Gastrocnemius medialis (tissue), 4 donors: ENCODE measurements around the gene CEP112. TPM values are rescaled to one million over a fixed set of nuclear protein-coding genes. Genes with fewer than 3 reads are reported as not detected.

Source experiments
- ATAC-seq, 2 donors: fragments of 150-250 bp; one replicate each; pipeline ENCODE4 v1.9.1; 2016
- DNase-seq, 2 donors: peaks; one replicate each; pipeline ENCODE4 v3.0.0-alpha.2; 2019
- H3K27ac ChIP-seq, 4 donors: fragments of 200-600 bp; sonication (generic); 1 replicate in 1 of 4; 2 replicates in 3 of 4; pipeline ENCODE4 v1.5.1; 2016 to 2018; ENCODE audit warnings: mild to moderate bottlenecking in 2 of 4, moderate library complexity in 1 of 4
- H3K27me3 ChIP-seq, 3 donors: fragments of 200-600 bp; sonication (generic) in 2 of 3; 1 replicate in 1 of 3; 2 replicates in 2 of 3; pipeline versions ENCODE4 v1.5.1 to v1.6.0; 2016 to 2019; ENCODE audit warnings: mild to moderate bottlenecking in 1 of 3, moderate library complexity in 1 of 3
- H3K36me3 ChIP-seq, 2 donors: fragments of 200-600 bp; sonication (generic) in 1 of 2; one replicate each; pipeline ENCODE4 v1.5.1; 2017 to 2018
- H3K4me1 ChIP-seq, 2 donors: fragments of 200-600 bp; sonication (generic) in 1 of 2; one replicate each; pipeline ENCODE4 v1.5.1; 2016 to 2017; ENCODE audit warnings: mild to moderate bottlenecking in 2 of 2
- H3K4me3 ChIP-seq, 4 donors: fragments of 200-600 bp; sonication (generic) in 3 of 4; 1 replicate in 1 of 4; 2 replicates in 3 of 4; pipeline ENCODE4 v1.5.1; 2016 to 2019; ENCODE audit warnings: mild to moderate bottlenecking in 2 of 4
- H3K9me3 ChIP-seq, 3 donors: fragments of 200-600 bp; sonication (generic) in 2 of 3; 1 replicate in 1 of 3; 2 replicates in 2 of 3; pipeline ENCODE4 v1.5.1; 2016 to 2019
- CTCF ChIP-seq, 5 experiments: fragments of 450-650 bp in 3 of 5; fragments of 200-600 bp in 2 of 5; sonication (generic) in 2 of 5; IDR thresholded peaks in 4 of 5; conservative IDR thresholded peaks in 1 of 5; 1 replicate in 4 of 5; 2 replicates in 1 of 5; pipeline ENCODE4 v1.5.1; 2016 to 2019; ENCODE audit warnings: antibody characterized with exemption in 5 of 5, mild to moderate bottlenecking in 3 of 5, moderate library complexity in 3 of 5
- POLR2A ChIP-seq, 2 donors: fragments of 450-650 bp; IDR thresholded peaks; one replicate each; pipeline ENCODE4 v1.6.1; 2017; ENCODE audit warnings: antibody characterized with exemption in 2 of 2, mild to moderate bottlenecking in 2 of 2, moderate library complexity in 2 of 2
- in situ Hi-C, 4 donors: fragments of 200-750 bp; cut with MboI; loops; one replicate each; pipeline versions ENCODE4 v1.15.0 to v1.8.0; 2017; ENCODE audit warnings: low sequenced_read_pairs in 4 of 4
- intact Hi-C: fragments of 100-400 bp; cut with DNase I; formaldehyde crosslinking; loops from one replicate; pipeline ENCODE4 v1.15.1; 2023; ENCODE audit warnings: low total_unique reads
- total RNA-seq, 4 donors: library from RNA; depleted of rRNA; stranded (reverse); fragments of >200 nt; gene quantifications; one replicate each; pipeline versions ENCODE4 v1.1.0 to v1.2.3, GENCODE V29; 2016

The CEP112 gene
- total RNA-seq, 4 donors from 2014 or later = 6.1 to 8.7 (median 7.1) TPM

- ATAC-seq (no peak), DNase-seq (no peak)
- Histone ChIP-seq H3K4me3 (no peak overlapping the region), H3K4me1 (peaks cover 0 to 4% of the 10 kb centered on the region in 2 donors), H3K36me3 (peaks cover 2 to 23% of the 10 kb centered on the region in 2 donors), H3K9me3 (no peaks in the 10 kb centered on the region), H3K27ac (no peak overlapping the region), H3K27me3 (no peaks in the 10 kb centered on the region)
- TF ChIP-seq CTCF (IDR thresholded peaks at IDR 0.05 in 4 of 5, conservative IDR thresholded peaks at IDR 0.05 in 1 of 5) = no peak
- no peak for TF ChIP-seq POLR2A (IDR thresholded peaks at IDR 0.05)
- intact Hi-C loops (no loop called here), in situ Hi-C loops (no loop called here)
Measured at GRCh38 chr17:66184392-66184791, 7.5 kb downstream of the CEP112 start.

- no peak overlapping the region for H3K27ac ChIP-seq
- DNase-seq (no peak), ATAC-seq (no peak)
- no peak overlapping the region for H3K4me3 ChIP-seq
- no peaks in the 10 kb centered on the region for H3K27me3 ChIP-seq
- in situ Hi-C loops = no loop called here
- intact Hi-C loops = no loop called here
- TF ChIP-seq POLR2A (IDR thresholded peaks at IDR 0.05) = no peak
- TF ChIP-seq CTCF (IDR thresholded peaks at IDR 0.05 in 4 of 5, conservative IDR thresholded peaks at IDR 0.05 in 1 of 5) = no peak
- H3K9me3 ChIP-seq = no peaks in the 10 kb centered on the region
- peaks cover 2 to 23% of the 10 kb centered on the region in 2 donors for H3K36me3 ChIP-seq
- no peaks in the 10 kb centered on the region for H3K4me1 ChIP-seq
Measured at GRCh38 chr17:66183529-66183928, 8.4 kb downstream of the CEP112 start.

- no peak for DNase-seq
- H3K9me3 ChIP-seq = no peaks in the 10 kb centered on the region
Measured at GRCh38 chr17:66178642-66179041, 13.3 kb downstream of the CEP112 start.

GRCh38 chr17:66177048-66177447, 14.9 kb downstream of the CEP112 start:
- H3K36me3 ChIP-seq = peaks cover 1 to 16% of the 10 kb centered on the region in 2 donors
- peaks cover 6% of the 10 kb centered on the region in 2 donors for H3K4me1 ChIP-seq
- no peak overlapping the region for H3K4me3 ChIP-seq
- ATAC-seq (no peak), DNase-seq (no peak)
- TF ChIP-seq CTCF (IDR thresholded peaks at IDR 0.05 in 4 of 5, conservative IDR thresholded peaks at IDR 0.05 in 1 of 5) (no peak), POLR2A (IDR thresholded peaks at IDR 0.05) (no peak)
- H3K9me3 ChIP-seq = no peaks in the 10 kb centered on the region
- intact Hi-C loops (no loop called here), in situ Hi-C loops (no loop called here)
- H3K27ac ChIP-seq = no peak overlapping the region
- H3K27me3 ChIP-seq = no peaks in the 10 kb centered on the region

More at GRCh38 chr17:66178642-66179041, 13.3 kb downstream of the CEP112 start:
- no peaks in the 10 kb centered on the region for H3K4me1 ChIP-seq
- H3K36me3 ChIP-seq = peaks cover 2 to 23% of the 10 kb centered on the region in 2 donors
- no peak for TF ChIP-seq POLR2A (IDR thresholded peaks at IDR 0.05)
- no peak for TF ChIP-seq CTCF (IDR thresholded peaks at IDR 0.05 in 4 of 5, conservative IDR thresholded peaks at IDR 0.05 in 1 of 5)
- in situ Hi-C loops (no loop called here), intact Hi-C loops (no loop called here)
- no peak overlapping the region for H3K4me3 ChIP-seq
- no peak for ATAC-seq
- no peaks in the 10 kb centered on the region for H3K27me3 ChIP-seq
- H3K27ac ChIP-seq = no peak overlapping the region

- in situ Hi-C loops (no loop called here), intact Hi-C loops (no loop called here)
- no peak for TF ChIP-seq POLR2A (IDR thresholded peaks at IDR 0.05)
- TF ChIP-seq CTCF (IDR thresholded peaks at IDR 0.05 in 4 of 5, conservative IDR thresholded peaks at IDR 0.05 in 1 of 5) = no peak
- H3K27ac ChIP-seq = no peak overlapping the region
- no peak for DNase-seq
- peaks cover 9 to 17% of the 10 kb centered on the region in 2 donors for H3K4me1 ChIP-seq
- no peak overlapping the region for H3K4me3 ChIP-seq
- no peaks in the 10 kb centered on the region for H3K9me3 ChIP-seq
- H3K36me3 ChIP-seq = peaks cover 0 to 5% of the 10 kb centered on the region in 2 donors
- no peak for ATAC-seq
- H3K27me3 ChIP-seq = no peaks in the 10 kb centered on the region
Measured at GRCh38 chr17:66175892-66176291, 16.0 kb downstream of the CEP112 start.
